H9 (cell line): ENCODE data around the gene CCDC137. TPM values are rescaled to one million over a fixed set of nuclear protein-coding genes. Genes with fewer than 3 reads are reported as not detected.

ENCODE experiments used
- DNase-seq: peaks from one replicate; pipeline ENCODE4 v3.0.0-alpha.2; 2017
- H2AFZ ChIP-seq: one replicate; pipeline ENCODE4 v1.6.1; 2013; ENCODE audit warnings: mild to moderate bottlenecking, low read length, control low read depth, moderate library complexity
- H2AK5ac ChIP-seq: 2 replicates; pipeline ENCODE4 v1.6.1; 2013; ENCODE audit warnings: low read length, control low read depth, mixed read lengths; ENCODE audit not compliant: insufficient read length
- H2BK120ac ChIP-seq: one replicate; pipeline ENCODE4 v1.6.1; 2013; ENCODE audit warnings: low read depth, mild to moderate bottlenecking, low read length, control low read depth, inconsistent platforms; ENCODE audit not compliant: poor library complexity, severe bottlenecking
- H2BK12ac ChIP-seq: 2 replicates; pipeline ENCODE4 v1.6.1; 2013; ENCODE audit warnings: low read length, control low read depth, mixed read lengths, low read depth; ENCODE audit not compliant: insufficient read length
- H2BK15ac ChIP-seq: 2 replicates; pipeline ENCODE4 v1.6.1; 2013; ENCODE audit warnings: low read depth, low read length, control low read depth
- H2BK20ac ChIP-seq: one replicate; pipeline ENCODE4 v1.6.1; 2013; ENCODE audit warnings: low read depth, mild to moderate bottlenecking, low read length, control low read depth, inconsistent platforms; ENCODE audit not compliant: poor library complexity, severe bottlenecking
- H2BK5ac ChIP-seq: 2 replicates; pipeline ENCODE4 v1.6.1; 2013; ENCODE audit warnings: low read length, control low read depth, mixed read lengths; ENCODE audit not compliant: insufficient read length
- H3K14ac ChIP-seq: 2 replicates; pipeline ENCODE4 v1.6.1; 2013; ENCODE audit warnings: low read length, control low read depth; ENCODE audit not compliant: insufficient read depth
- H3K18ac ChIP-seq: 2 replicates; pipeline ENCODE4 v1.6.1; 2013; ENCODE audit warnings: low read depth, mild to moderate bottlenecking, mixed read lengths, low read length, control low read depth; ENCODE audit not compliant: insufficient read length
- H3K23ac ChIP-seq: 2 replicates; pipeline ENCODE4 v1.6.1; 2013; ENCODE audit warnings: low read length, control low read depth, mixed read lengths, low read depth; ENCODE audit not compliant: insufficient read length
- H3K23me2 ChIP-seq: 2 replicates; pipeline ENCODE4 v1.6.1; 2013; ENCODE audit warnings: low read depth, mild to moderate bottlenecking, mixed read lengths, low read length, control low read depth; ENCODE audit not compliant: insufficient read length, poor library complexity, severe bottlenecking
- H3K27ac ChIP-seq: 2 replicates; pipeline ENCODE4 v1.5.1; 2013; ENCODE audit warnings: low read length, control low read depth, mixed read lengths, low read depth; ENCODE audit not compliant: insufficient read length
- H3K27me3 ChIP-seq: 2 replicates; pipeline ENCODE4 v1.6.1; 2013; ENCODE audit warnings: low read length, control low read depth, inconsistent platforms; ENCODE audit not compliant: insufficient read depth
- H3K4ac ChIP-seq: 2 replicates; pipeline ENCODE4 v1.6.1; 2013; ENCODE audit warnings: low read depth, mild to moderate bottlenecking, control low read depth, inconsistent platforms, low read length, moderate library complexity
- H3K4me1 ChIP-seq: 2 replicates; pipeline ENCODE4 v1.6.1; 2013; ENCODE audit warnings: low read length, control low read depth, inconsistent platforms; ENCODE audit not compliant: insufficient read depth
- H3K4me2 ChIP-seq: 2 replicates; pipeline ENCODE4 v1.6.1; 2013; ENCODE audit warnings: low read length, control low read depth, mixed read lengths; ENCODE audit not compliant: insufficient read length, insufficient read depth
- H3K56ac ChIP-seq: 2 replicates; pipeline ENCODE4 v1.6.1; 2013; ENCODE audit warnings: low read depth, mild to moderate bottlenecking, mixed read lengths, low read length, control low read depth; ENCODE audit not compliant: insufficient read length
- H3K79me1 ChIP-seq: 2 replicates; pipeline ENCODE4 v1.6.1; 2013; ENCODE audit warnings: low read depth, mild to moderate bottlenecking, moderate library complexity, low read length, control low read depth, inconsistent platforms; ENCODE audit not compliant: insufficient read depth, poor library complexity, severe bottlenecking
- H3K79me2 ChIP-seq: 2 replicates; pipeline ENCODE4 v1.6.1; 2013; ENCODE audit warnings: low read length, control low read depth, inconsistent platforms; ENCODE audit not compliant: insufficient read depth
- H3K9ac ChIP-seq: 2 replicates; pipeline ENCODE4 v1.6.1; 2013; ENCODE audit warnings: low read length, control low read depth, mixed read lengths; ENCODE audit not compliant: insufficient read length; ENCODE audit errors: extremely low read depth
- H3K9me3 ChIP-seq: one replicate; pipeline ENCODE4 v1.6.1; 2013; ENCODE audit warnings: low read depth, low read length, inconsistent platforms; ENCODE audit not compliant: control insufficient read depth
- H3T11ph ChIP-seq: one replicate; pipeline ENCODE4 v1.6.1; 2013; ENCODE audit warnings: mild to moderate bottlenecking, low read length, control low read depth, inconsistent platforms
- H4K20me1 ChIP-seq: one replicate; pipeline ENCODE4 v1.6.1; 2013; ENCODE audit not compliant: control insufficient read depth, insufficient read length, insufficient read depth
- H4K5ac ChIP-seq: 2 replicates; pipeline ENCODE4 v1.6.1; 2013; ENCODE audit warnings: low read depth, mild to moderate bottlenecking, mixed read lengths, low read length, control low read depth; ENCODE audit not compliant: insufficient read length
- H4K8ac ChIP-seq: replicated peaks from 2 replicates; pipeline ENCODE4 v1.6.1; 2013; ENCODE audit warnings: low read length, control low read depth, mixed read lengths, low read depth; ENCODE audit not compliant: insufficient read length
- H4K91ac ChIP-seq: 2 replicates; pipeline ENCODE4 v1.6.1; 2013; ENCODE audit warnings: low read depth, mild to moderate bottlenecking, moderate library complexity, mixed read lengths, low read length, control low read depth; ENCODE audit not compliant: insufficient read length
- H3K27ac Mint-ChIP-seq, 3 experiments: 2 replicates in 2 of 3; 3 replicates in 1 of 3; pipeline ENCODE4 v1.8.0; 2020 to 2021; ENCODE audit warnings: mixed read lengths in 3 of 3, mild to moderate bottlenecking in 1 of 3, moderate library complexity in 1 of 3
- H3K27me3 Mint-ChIP-seq: 2 replicates; pipeline ENCODE4 v1.8.0; 2021; ENCODE audit warnings: low read depth, mild to moderate bottlenecking, moderate library complexity, mixed read lengths
- H3K36me3 Mint-ChIP-seq, 3 experiments: 2 replicates in 2 of 3; 3 replicates in 1 of 3; pipeline ENCODE4 v1.8.0; 2020 to 2021; ENCODE audit warnings: low read depth in 3 of 3, mixed read lengths in 3 of 3; ENCODE audit not compliant: insufficient read depth in 1 of 3
- H3K4me1 Mint-ChIP-seq, 2 experiments: 2 replicates each; pipeline ENCODE4 v1.8.0; 2020; ENCODE audit warnings: mixed read lengths in 2 of 2
- H3K4me3 Mint-ChIP-seq, 2 experiments: 2 replicates in 1 of 2; 3 replicates in 1 of 2; pipeline ENCODE4 v1.8.0; 2020 to 2021; ENCODE audit warnings: mild to moderate bottlenecking in 2 of 2, mixed read lengths in 2 of 2, moderate library complexity in 1 of 2
- H3K9me3 Mint-ChIP-seq, 2 experiments: 2 replicates in 1 of 2; 3 replicates in 1 of 2; pipeline ENCODE4 v1.8.0; 2020; ENCODE audit warnings: mild to moderate bottlenecking in 2 of 2, mixed read lengths in 2 of 2, moderate library complexity in 1 of 2
- WGBS: extraction: QIAGEN DNeasy Blood & Tissue Kit; methylation state at CpG from one replicate; pipeline ENCODE4 v1.1.7; 2013; ENCODE audit warnings: missing lambda C conversion rate, low lambda C conversion rate, mixed read lengths; ENCODE audit not compliant: insufficient read length; ENCODE audit errors: extremely low coverage; 5-methylcytosine and 5-hydroxymethylcytosine counted together
- total RNA-seq: library from RNA; stranded (reverse); gene quantifications from 2 replicates; pipeline ENCODE4 v1.2.1, GENCODE V29; 2021
- TF ChIP-seq, protein P1 (sequence below): fragments of 200-600 bp; sonication (generic); conservative IDR thresholded peaks from 3 replicates; pipeline ENCODE4 v1.8.0; 2021; ENCODE audit warnings: antibody characterized with exemption, mild to moderate bottlenecking

CCDC137 gene
- total RNA-seq, 1 experiment from 2014 or later, result 60.8 TPM

DNA sequence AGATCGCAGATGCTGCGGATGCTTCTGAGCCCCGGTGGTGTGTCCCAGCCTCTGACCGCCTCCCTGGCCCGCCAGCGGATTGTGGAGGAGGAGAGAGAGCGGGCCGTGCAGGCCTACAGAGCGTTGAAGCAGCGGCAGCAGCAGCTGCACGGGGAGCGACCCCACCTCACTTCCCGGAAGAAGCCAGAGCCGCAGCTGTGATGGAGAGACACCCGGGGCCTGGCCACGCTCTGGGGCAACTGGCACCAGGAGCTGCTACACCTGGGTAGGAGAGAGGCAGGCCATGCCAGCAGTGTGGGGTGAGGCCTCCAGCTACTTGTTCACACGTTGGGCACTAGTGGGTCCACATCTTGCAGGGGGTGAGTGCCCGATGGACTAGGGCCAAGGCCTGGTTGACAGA lies 6.0 kb downstream of the CCDC137 start:
- Mint-ChIP-seq H3K27ac (no peak overlapping the region), H3K9me3 (no peaks in the 10 kb centered on the region), H3K4me1 (peaks cover 8 to 11% of the 10 kb centered on the region in 2 experiments), H3K27me3 (no peaks in the 10 kb centered on the region; the same call in 1 of the 2 replicates), H3K4me3 (no peak overlapping the region), H3K36me3 (peaks cover 41 to 71% (median 68%) of the 10 kb centered on the region in 3 experiments; a peak in 6 of 7 replicates)
- H3K23ac ChIP-seq, result no peak overlapping the region
- no peak overlapping the region for H3K27ac ChIP-seq
- H3K14ac ChIP-seq, result no peak overlapping the region
- H2BK5ac ChIP-seq, result no peak overlapping the region
- H2AFZ ChIP-seq, result no peak overlapping the region
- no peaks in the 10 kb centered on the region for H3K4me1 ChIP-seq
- peaks cover 4% of the 10 kb centered on the region; the same call in 1 of the 2 replicates for H3K79me2 ChIP-seq
- no peak overlapping the region for H3K4me2 ChIP-seq
- no peaks in the 10 kb centered on the region for H3K27me3 ChIP-seq
- H3K79me1 ChIP-seq, result peaks cover 10% of the 10 kb centered on the region
- H2BK12ac ChIP-seq, result no peak overlapping the region
- no peak overlapping the region for H2BK20ac ChIP-seq
- TF ChIP-seq, protein P1, sequence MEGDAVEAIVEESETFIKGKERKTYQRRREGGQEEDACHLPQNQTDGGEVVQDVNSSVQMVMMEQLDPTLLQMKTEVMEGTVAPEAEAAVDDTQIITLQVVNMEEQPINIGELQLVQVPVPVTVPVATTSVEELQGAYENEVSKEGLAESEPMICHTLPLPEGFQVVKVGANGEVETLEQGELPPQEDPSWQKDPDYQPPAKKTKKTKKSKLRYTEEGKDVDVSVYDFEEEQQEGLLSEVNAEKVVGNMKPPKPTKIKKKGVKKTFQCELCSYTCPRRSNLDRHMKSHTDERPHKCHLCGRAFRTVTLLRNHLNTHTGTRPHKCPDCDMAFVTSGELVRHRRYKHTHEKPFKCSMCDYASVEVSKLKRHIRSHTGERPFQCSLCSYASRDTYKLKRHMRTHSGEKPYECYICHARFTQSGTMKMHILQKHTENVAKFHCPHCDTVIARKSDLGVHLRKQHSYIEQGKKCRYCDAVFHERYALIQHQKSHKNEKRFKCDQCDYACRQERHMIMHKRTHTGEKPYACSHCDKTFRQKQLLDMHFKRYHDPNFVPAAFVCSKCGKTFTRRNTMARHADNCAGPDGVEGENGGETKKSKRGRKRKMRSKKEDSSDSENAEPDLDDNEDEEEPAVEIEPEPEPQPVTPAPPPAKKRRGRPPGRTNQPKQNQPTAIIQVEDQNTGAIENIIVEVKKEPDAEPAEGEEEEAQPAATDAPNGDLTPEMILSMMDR, result no peak
- H4K20me1 ChIP-seq, result no peaks in the 10 kb centered on the region
- H3K4ac ChIP-seq, result no peak overlapping the region
- WGBS, result no CpG with 5 or more reads among the region's 18 CpGs
- no peak overlapping the region for H3K9ac ChIP-seq
- no peaks in the 10 kb centered on the region for H3K9me3 ChIP-seq
- no peak overlapping the region for H2AK5ac ChIP-seq
- no peak overlapping the region for H4K8ac ChIP-seq
- no peak overlapping the region for H3K18ac ChIP-seq
- H4K5ac ChIP-seq, result no peak overlapping the region
- H3K56ac ChIP-seq, result no peak overlapping the region
- H3K23me2 ChIP-seq, result no peaks in the 10 kb centered on the region
- no peak overlapping the region for H2BK120ac ChIP-seq
- DNase-seq, result no peak
- no peak overlapping the region for H4K91ac ChIP-seq
- H3T11ph ChIP-seq, result no peak overlapping the region
- no peak overlapping the region for H2BK15ac ChIP-seq
